Central memory CD8-positive, alpha-beta T cell (primary cell): Measurements from ENCODE around the gene ALOX12B.
A peak's percentile ranks its signal among the peaks of the same experiment; 100 is the strongest.

Source experiments
- ATAC-seq: fragments of 150-1000 bp; cut with Tn5 transposase; replicated peaks from 2 replicates; pipeline ENCODE4 v1.10.0; 2022; ENCODE audit warnings: mild to moderate bottlenecking, moderate FRiP score, moderate number of reproducible peaks; ENCODE audit not compliant: poor library complexity, severe bottlenecking; ENCODE audit errors: extremely low read depth
- DNase-seq, 2 donors: peaks; one replicate each; pipeline ENCODE4 v3.0.0; 2021; ENCODE audit warnings: low spot score in 2 of 2
- H3K27ac Mint-ChIP-seq: one replicate; pipeline ENCODE4 v1.8.0; 2022; ENCODE audit warnings: low read depth, mild to moderate bottlenecking, moderate library complexity, mixed read lengths
- H3K27me3 Mint-ChIP-seq: one replicate; pipeline ENCODE4 v1.8.0; 2022; ENCODE audit warnings: mixed read lengths
- H3K36me3 Mint-ChIP-seq: one replicate; pipeline ENCODE4 v1.8.0; 2022; ENCODE audit warnings: mild to moderate bottlenecking, moderate library complexity, mixed read lengths; ENCODE audit not compliant: insufficient read depth
- H3K4me1 Mint-ChIP-seq: one replicate; pipeline ENCODE4 v1.8.0; 2022; ENCODE audit warnings: mixed read lengths
- H3K4me3 Mint-ChIP-seq: one replicate; pipeline ENCODE4 v1.8.0; 2022; ENCODE audit warnings: mild to moderate bottlenecking, moderate library complexity, mixed read lengths
- H3K9me3 Mint-ChIP-seq: one replicate; pipeline ENCODE4 v1.8.0; 2022; ENCODE audit warnings: mixed read lengths

The ALOX12B gene

GRCh38 chr17:8122924-8123694 lies 35.6 kb upstream of the ALOX12B start:
- Mint-ChIP-seq H3K27me3 (peaks cover 72% of the 10 kb centered on the region), H3K4me1 (peaks cover 85% of the 10 kb centered on the region), H3K27ac (peak overlapping the region; percentile 99), H3K4me3 (peak overlapping the region; percentile 96), H3K9me3 (peaks cover 9% of the 10 kb centered on the region), H3K36me3 (peaks cover 71% of the 10 kb centered on the region)
- DNase-seq (peak in 1 of 2 donors; percentile 31), ATAC-seq (no peak)

GRCh38 chr17:8122422-8122923 lies 35.0 kb upstream of the ALOX12B start:
- ATAC-seq (no peak), DNase-seq (no peak)
- H3K27ac Mint-ChIP-seq, result peak overlapping the region; percentile 99
- H3K27me3 Mint-ChIP-seq, result peaks cover 71% of the 10 kb centered on the region
- peaks cover 91% of the 10 kb centered on the region for H3K4me1 Mint-ChIP-seq
- peak overlapping the region; percentile 96 for H3K4me3 Mint-ChIP-seq
- H3K9me3 Mint-ChIP-seq, result peaks cover 9% of the 10 kb centered on the region
- peaks cover 75% of the 10 kb centered on the region for H3K36me3 Mint-ChIP-seq

- Mint-ChIP-seq H3K27ac (peak overlapping the region; percentile 100), H3K36me3 (peaks cover 74% of the 10 kb centered on the region), H3K4me1 (peaks cover 86% of the 10 kb centered on the region), H3K27me3 (peaks cover 66% of the 10 kb centered on the region), H3K4me3 (peak overlapping the region; percentile 96), H3K9me3 (peaks cover 9% of the 10 kb centered on the region)
- DNase-seq, result no peak
- ATAC-seq, result no peak
Measured at GRCh38 chr17:8121681-8122421, 34.3 kb upstream of the ALOX12B start.

- Mint-ChIP-seq H3K36me3 (peaks cover 70% of the 10 kb centered on the region), H3K9me3 (peaks cover 9% of the 10 kb centered on the region), H3K4me1 (peaks cover 81% of the 10 kb centered on the region), H3K27me3 (peaks cover 68% of the 10 kb centered on the region), H3K27ac (peak overlapping the region; percentile 100), H3K4me3 (peak overlapping the region; percentile 96)
- DNase-seq (no peak), ATAC-seq (no peak)
Measured at GRCh38 chr17:8121407-8121680, 33.8 kb upstream of the ALOX12B start.

- peaks cover 65% of the 10 kb centered on the region for H3K36me3 Mint-ChIP-seq
- H3K4me3 Mint-ChIP-seq, result peak overlapping the region; percentile 96
- peaks cover 75% of the 10 kb centered on the region for H3K4me1 Mint-ChIP-seq
- DNase-seq (peak in 1 of 2 donors; percentile 53), ATAC-seq (peak; percentile 4)
- H3K27ac Mint-ChIP-seq, result peak overlapping the region; percentile 100
- peaks cover 9% of the 10 kb centered on the region for H3K9me3 Mint-ChIP-seq
- peaks cover 73% of the 10 kb centered on the region for H3K27me3 Mint-ChIP-seq
Measured at GRCh38 chr17:8120520-8121406, 33.2 kb upstream of the ALOX12B start.

- ATAC-seq, result peak; percentile 77
- peak; percentile 76 to 85 for DNase-seq
- Mint-ChIP-seq H3K9me3 (peaks cover 9% of the 10 kb centered on the region), H3K4me3 (peak overlapping the region; percentile 96), H3K27me3 (peaks cover 73% of the 10 kb centered on the region), H3K4me1 (peaks cover 66% of the 10 kb centered on the region), H3K36me3 (peaks cover 56% of the 10 kb centered on the region), H3K27ac (peak overlapping the region; percentile 100)
Measured at GRCh38 chr17:8119581-8120519, 32.3 kb upstream of the ALOX12B start.

GRCh38 chr17:8118769-8119580 lies 31.5 kb upstream of the ALOX12B start:
- peak; percentile 49 for ATAC-seq
- H3K27ac Mint-ChIP-seq, result peak overlapping the region; percentile 100
- peaks cover 50% of the 10 kb centered on the region for H3K36me3 Mint-ChIP-seq
- peaks cover 9% of the 10 kb centered on the region for H3K9me3 Mint-ChIP-seq
- DNase-seq, result peak; percentile 76 to 78
- H3K27me3 Mint-ChIP-seq, result peaks cover 73% of the 10 kb centered on the region
- peak overlapping the region; percentile 96 for H3K4me3 Mint-ChIP-seq
- peaks cover 58% of the 10 kb centered on the region for H3K4me1 Mint-ChIP-seq

GRCh38 chr17:8117980-8118768 lies 30.7 kb upstream of the ALOX12B start, which contains the start of gene ALOXE3:
Gene ALOXE3, minus strand, starts transcription at chr17:8118514. Its CDS starts 524 bp downstream, at chr17:8117990.
- DNase-seq (no peak), ATAC-seq (no peak)
- Mint-ChIP-seq H3K9me3 (peaks cover 9% of the 10 kb centered on the region), H3K27ac (peak within 1 kb of the TSS; percentile 100), H3K27me3 (peaks cover 73% of the 10 kb centered on the region), H3K4me3 (peak within 1 kb of the TSS; percentile 96), H3K36me3 (peaks cover 45% of the 10 kb centered on the region), H3K4me1 (peaks cover 50% of the 10 kb centered on the region)

GRCh38 chr17:8117367-8117979 lies 30.0 kb upstream of the ALOX12B start:
- peaks cover 43% of the 10 kb centered on the region for H3K36me3 Mint-ChIP-seq
- DNase-seq (no peak), ATAC-seq (no peak)
- peaks cover 43% of the 10 kb centered on the region for H3K4me1 Mint-ChIP-seq
- peaks cover 9% of the 10 kb centered on the region for H3K9me3 Mint-ChIP-seq
- peaks cover 75% of the 10 kb centered on the region for H3K27me3 Mint-ChIP-seq
- H3K27ac Mint-ChIP-seq, result peak overlapping the region; percentile 100
- peak overlapping the region; percentile 96 for H3K4me3 Mint-ChIP-seq

GRCh38 chr17:8116776-8117175 lies 29.3 kb upstream of the ALOX12B start:
- Mint-ChIP-seq H3K4me1 (peaks cover 40% of the 10 kb centered on the region), H3K27me3 (peaks cover 82% of the 10 kb centered on the region), H3K27ac (no peak overlapping the region), H3K36me3 (peaks cover 39% of the 10 kb centered on the region), H3K9me3 (peaks cover 9% of the 10 kb centered on the region), H3K4me3 (no peak overlapping the region)
- no peak for ATAC-seq
- no peak for DNase-seq
